Daoy (cell line): ENCODE data around the gene TTC39C. TPM values are rescaled to one million over a fixed set of nuclear protein-coding genes. Genes with fewer than 3 reads are reported as not detected.
"Not testable (repeated sequence)": the region's sequence is repeated elsewhere in the genome, so short reads cannot be mapped to it uniquely, and the experiment has no call there.

Source experiments
- DNase-seq: peaks from one replicate; pipeline ENCODE4 v3.0.0-alpha.2; 2015; ENCODE audit warnings: low read depth
- total RNA-seq: library from RNA; depleted of rRNA; stranded (reverse); fragments of >200 nt; shearing (Covaris generic); gene quantifications from 2 replicates; pipeline ENCODE4 v1.2.3, GENCODE V29; 2014

Gene TTC39C
- total RNA-seq, 1 experiment from 2014 or later = 18.3 TPM

DNA sequence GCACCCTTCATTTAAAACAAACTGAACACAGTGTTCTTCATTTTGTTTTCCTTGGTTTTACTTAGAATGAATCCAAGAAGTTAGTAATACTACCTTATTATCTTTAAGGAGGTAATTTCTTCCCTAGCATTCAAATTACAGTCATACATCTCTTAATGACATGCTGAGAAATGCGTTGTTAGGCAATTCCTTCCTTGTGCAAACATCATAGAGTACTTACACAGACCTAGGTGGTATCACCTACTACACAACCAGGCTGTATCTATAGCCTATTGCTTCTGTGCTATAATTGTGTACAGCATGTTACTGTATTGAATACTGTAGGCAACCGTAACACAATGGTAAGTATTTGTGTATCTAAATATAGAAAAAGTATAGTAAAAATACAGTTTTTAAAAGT lies 115.9 kb downstream of the TTC39C start:
- no peak for DNase-seq

DNA sequence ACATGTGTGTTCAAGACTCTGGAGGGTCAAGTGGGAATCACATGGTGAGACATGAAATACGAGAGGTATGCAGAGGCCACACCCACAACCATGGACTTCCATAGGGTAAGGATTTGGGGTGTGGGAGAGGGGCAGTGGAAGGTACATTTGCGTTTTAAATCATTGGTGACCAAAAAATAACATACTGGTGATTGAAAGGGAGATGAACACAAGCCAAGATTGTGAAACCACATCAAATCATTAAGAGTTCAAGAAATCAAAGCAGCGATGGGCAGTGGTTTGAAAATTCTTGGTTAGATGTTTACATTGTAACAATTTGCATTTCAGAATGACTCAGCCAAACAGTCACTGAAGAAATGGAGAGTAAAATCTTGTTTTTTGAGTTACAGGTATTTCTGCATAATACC lies 122.4 kb downstream of the TTC39C start:
- peak; percentile 3 for DNase-seq

GRCh38 chr18:24138409-24138788 lies 123.8 kb downstream of the TTC39C start:
- DNase-seq = peak; percentile 2

DNA sequence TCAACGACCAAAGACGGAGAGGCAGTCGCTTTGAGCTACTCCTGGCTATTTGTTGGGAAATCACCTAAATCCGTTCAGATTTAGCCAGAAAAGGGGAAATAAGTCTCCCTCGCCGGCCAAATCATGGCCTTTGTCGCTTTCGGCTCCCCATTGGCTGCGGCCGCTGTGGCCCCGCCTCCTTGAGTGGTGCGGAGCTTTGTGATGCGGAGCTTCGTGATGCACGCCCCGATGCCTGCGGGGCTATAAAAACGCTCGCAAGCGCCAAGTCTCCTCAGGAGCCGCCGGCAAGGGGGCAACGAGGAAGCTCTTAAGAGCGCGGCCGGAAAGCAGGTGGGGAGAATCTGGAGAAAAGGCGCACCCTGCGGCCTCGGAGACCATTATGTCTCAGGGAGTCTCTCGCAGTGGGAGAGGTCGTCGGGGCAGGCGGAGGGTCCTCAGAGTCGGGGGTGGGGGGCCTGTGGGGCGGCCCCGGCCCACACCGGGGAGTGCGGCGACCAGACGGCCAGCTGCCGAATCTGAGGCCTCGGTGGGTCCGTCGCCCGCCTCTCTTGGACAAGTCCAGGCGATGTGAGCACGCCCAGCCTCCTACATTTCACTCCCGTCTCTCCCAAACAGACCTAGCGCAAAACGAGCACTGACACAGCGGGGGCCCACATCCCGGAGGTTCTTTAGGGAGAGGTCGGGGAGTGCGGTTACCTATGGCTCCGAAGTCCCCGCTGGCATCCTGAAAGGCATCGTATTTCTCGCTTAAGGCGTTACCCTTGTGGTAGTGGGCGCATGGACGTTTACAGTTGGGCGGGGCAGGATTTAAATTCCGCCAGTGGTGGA lies 124.4 kb downstream of the TTC39C start, which contains the start of gene CABYR:
TSS of gene CABYR (plus strand) at position 274 of the 828 bp plus-strand sequence. CDS start 4,053 bp downstream, outside the sequence.
- DNase-seq = peak; percentile 87

- DNase-seq = no peak
These were observed 126.1 kb downstream of the TTC39C start for GRCh38 chr18:24140697-24141096.

DNA sequence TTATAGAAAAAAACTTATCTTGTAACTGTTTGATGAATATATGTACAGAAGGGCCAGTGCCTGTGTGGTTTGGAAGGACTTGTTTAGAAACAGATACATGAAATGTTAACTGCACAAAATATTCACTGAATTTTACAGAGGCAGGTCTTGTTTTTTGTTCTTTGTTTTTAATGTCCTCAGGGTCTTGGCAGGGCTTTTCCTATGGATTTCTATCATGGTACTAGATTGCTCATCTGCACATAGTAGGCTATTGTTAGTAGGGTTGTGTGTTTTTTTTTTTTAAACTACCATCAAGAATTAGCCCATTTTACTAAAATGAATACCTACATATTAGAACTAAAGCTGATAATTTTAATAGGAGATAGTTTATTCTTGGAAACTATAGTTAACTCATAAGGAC lies 127.8 kb downstream of the TTC39C start:
- DNase-seq = no peak

GRCh38 chr18:24149591-24149990 lies 135.0 kb downstream of the TTC39C start:
- DNase-seq = not testable (repeated sequence)

DNA sequence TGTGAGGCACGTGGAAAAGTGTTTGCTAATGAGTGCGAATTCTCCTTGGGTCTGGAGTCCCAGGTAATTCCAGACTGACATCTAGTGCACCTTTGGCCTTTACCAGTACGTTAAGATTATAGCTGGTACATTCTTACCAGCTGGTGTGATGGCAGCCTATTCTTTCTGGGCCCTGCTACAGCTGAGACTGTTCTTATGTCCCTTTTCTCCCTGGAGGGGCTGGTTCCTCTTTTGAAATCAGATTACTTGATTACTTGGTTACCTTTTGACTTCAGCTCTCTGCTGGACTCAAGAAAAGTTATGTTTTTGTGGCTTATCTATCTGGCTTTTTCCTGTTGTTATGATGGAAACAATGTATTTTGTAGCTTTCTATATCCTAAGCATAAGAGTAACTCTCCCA lies 138.8 kb downstream of the TTC39C start:
- DNase-seq = no peak

GRCh38 chr18:24157855-24158254 lies 143.3 kb downstream of the TTC39C start:
- no peak for DNase-seq

GRCh38 chr18:24160086-24160485 lies 145.5 kb downstream of the TTC39C start:
- no peak for DNase-seq

- no peak for DNase-seq
These were observed 146.8 kb downstream of the TTC39C start for GRCh38 chr18:24161304-24161703.

- no peak for DNase-seq
These were observed 153.9 kb downstream of the TTC39C start for GRCh38 chr18:24168496-24168895.

GRCh38 chr18:24170360-24170759 lies 155.8 kb downstream of the TTC39C start:
- no peak for DNase-seq

- no peak for DNase-seq
These were observed 159.4 kb downstream of the TTC39C start for GRCh38 chr18:24173997-24174396.

- DNase-seq = peak; percentile 23
These were observed 162.3 kb downstream of the TTC39C start for GRCh38 chr18:24176727-24177416.

DNA sequence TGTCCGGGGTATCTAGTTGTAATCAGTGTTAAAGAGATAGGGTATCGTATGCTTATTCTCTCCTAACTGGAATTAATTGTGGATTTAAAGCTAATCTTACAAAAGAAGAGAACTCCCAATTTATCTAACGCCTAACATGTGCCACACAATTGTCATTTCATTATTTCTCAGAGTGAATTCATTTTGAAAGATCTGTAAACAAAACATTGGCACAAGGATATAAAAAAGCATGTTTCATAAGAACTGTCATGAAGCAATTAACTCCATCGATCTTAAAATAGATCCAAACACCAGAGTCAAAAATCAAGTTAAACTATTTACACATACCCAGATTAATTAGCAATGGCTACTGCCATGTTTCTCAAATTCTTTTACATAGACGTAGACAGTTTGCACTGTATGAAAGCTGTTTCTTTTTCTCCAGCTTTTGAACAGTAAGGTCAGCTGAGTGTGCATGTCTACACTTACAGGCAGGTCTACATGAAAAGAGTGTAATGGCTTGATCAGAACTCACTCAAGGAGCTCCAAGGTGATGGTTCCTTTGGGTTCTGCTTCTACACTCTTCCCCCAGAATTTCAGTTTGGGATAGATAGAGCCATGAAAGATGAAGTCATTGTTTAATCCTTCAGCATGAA lies 163.1 kb downstream of the TTC39C start:
- DNase-seq = no peak

DNA sequence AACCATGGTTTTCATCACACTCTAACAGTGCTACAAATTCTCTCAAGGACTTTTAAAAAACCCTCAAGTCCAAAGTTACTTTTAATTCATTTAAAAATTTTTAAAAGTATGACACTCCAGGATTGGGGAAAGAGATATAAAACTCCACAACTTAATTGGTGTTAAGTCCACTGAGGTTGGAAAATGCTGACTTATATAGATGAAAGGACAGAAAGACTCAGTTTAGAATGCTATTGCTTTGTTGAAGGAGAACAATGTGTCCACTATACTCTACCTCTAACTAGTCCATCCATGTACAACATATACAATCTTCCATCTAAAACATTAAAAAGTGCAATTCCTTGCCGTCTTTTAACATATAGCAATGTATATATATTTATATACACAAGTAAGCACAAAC lies 165.5 kb downstream of the TTC39C start:
- DNase-seq = no peak

- no peak for DNase-seq
These were observed 167.3 kb downstream of the TTC39C start for GRCh38 chr18:24181806-24182205.
